ENCODE results near the gene CST5.
"Not testable (repeated sequence)": the region's sequence is repeated elsewhere in the genome, so short reads cannot be mapped to it uniquely, and the experiment has no call there.

CST5 gene, protein sequence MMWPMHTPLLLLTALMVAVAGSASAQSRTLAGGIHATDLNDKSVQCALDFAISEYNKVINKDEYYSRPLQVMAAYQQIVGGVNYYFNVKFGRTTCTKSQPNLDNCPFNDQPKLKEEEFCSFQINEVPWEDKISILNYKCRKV

DNA sequence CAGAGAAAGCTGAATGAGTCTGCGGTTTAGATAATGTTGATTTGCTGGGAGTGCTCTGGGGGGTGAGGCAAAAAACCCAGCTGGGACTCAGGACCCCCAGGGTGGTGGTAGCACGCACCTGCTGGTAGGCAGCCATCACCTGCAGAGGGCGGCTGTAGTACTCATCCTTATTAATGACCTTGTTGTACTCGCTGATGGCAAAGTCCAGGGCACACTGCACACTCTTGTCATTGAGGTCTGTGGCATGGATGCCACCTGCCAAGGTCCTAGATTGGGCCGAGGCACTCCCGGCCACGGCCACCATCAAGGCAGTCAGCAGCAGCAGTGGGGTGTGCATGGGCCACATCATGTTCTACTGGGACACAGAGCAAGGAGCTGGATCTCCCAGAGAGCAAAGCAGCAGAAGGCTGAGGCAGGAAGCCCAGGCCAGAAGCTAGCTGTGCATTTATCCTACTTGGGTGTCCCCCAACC, at the start of gene CST5:
TSS of gene CST5 (minus strand) at position 421 of the 471 bp plus-strand sequence. CDS start at position 349, 72 bp downstream.
- no peak for DNase-seq

DNA sequence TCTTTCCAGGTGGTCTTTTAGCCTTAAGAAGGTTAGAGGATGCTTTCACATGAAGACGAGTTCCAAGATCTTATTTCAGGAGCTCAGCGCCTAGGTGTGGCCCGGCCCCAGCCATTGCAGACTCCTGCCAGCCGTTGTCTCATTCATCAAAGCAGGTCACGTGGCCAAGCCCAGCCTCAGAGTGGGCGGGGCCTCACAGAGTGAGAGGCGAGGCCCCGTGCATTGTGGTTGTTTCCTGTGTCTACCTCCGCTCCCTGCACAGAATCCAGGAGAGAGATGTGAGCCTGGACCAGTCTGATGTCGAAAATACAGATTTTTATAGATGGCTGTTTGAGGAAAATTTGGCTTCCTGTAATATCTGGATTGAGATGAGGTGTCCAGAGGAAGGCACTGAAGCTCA, 49.2 kb upstream of the CST5 start:
- DNase-seq = peak; percentile 20

DNA sequence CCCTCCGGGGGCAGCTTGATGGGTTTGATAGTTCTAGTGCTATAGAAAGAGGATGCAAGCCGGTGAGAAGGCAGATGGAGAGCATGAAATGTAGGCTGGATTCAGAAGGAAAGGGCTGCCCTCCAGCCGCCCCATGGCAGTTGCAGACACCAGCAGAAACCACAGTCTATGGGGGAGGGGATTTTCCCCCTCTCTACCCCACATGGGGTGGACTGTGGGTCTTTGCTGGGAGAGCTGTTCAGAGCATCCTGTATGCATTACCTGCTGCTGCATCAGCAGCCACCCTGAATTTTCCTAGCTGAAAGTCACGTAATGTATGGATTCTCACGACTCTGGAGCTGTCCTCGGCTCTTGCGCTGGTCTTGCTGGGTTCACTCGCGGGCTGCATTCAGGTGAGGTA, 48.8 kb upstream of the CST5 start:
- DNase-seq = no peak

DNA sequence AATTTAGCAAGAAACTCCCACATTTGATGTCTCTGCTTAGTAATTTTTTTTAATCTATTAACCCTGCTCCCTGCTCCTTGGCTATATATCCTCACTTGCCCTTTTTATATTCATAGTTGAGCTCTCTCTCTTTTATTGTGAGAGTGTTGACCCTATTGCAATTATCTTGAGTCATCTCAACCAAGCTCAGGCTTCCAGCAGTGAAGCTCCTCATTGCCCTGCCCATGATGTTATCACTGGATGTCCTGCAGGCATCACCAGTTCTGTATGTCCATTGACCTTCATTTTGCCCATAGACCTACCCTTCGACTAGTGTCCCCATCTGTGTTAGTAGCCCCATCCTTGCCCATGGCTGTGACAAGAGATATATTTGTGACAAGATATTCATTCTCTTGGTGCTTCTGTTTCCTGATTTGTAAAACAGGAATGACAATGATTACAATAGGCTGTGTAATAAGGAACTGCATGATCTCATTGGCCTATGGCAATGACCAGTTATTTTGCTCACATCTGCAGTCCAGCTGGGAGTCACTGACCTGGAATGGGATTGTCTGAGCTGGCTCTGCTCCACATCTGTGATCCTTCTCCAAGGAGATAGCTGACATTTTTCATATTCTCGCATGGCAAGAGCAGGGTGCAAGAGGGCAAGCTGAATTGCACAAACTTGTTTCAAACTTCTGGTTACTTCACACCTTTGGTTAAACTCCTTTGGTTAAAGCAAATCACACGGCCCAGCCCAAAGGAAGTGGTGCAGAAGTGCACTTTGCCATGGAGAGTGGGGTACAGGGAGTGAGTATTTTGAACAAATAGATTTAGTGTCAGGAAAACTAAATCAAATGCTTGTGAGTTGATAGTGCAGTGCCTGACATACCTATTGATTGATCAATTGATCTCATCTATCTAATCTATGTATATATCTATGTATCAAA, 47.7 kb upstream of the CST5 start:
- DNase-seq = no peak

DNA sequence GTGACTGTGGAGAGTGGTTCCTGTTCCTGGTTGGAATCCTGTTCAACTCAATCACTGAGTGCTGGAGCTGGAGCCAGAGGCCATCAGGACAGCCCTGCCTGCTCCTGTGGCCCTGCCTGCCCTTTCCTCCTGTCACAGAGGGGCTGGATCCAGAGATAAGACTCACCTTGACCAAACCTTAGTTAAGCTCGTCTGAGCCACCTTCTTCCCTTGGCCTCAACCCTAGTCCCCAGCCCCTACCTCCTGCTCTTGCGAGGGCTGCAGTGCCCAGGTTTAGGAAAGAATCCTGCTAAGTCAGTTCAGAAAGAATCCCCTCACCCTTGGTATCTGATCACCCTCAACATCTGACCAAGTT, 47.0 kb upstream of the CST5 start:
- DNase-seq = no peak

DNA sequence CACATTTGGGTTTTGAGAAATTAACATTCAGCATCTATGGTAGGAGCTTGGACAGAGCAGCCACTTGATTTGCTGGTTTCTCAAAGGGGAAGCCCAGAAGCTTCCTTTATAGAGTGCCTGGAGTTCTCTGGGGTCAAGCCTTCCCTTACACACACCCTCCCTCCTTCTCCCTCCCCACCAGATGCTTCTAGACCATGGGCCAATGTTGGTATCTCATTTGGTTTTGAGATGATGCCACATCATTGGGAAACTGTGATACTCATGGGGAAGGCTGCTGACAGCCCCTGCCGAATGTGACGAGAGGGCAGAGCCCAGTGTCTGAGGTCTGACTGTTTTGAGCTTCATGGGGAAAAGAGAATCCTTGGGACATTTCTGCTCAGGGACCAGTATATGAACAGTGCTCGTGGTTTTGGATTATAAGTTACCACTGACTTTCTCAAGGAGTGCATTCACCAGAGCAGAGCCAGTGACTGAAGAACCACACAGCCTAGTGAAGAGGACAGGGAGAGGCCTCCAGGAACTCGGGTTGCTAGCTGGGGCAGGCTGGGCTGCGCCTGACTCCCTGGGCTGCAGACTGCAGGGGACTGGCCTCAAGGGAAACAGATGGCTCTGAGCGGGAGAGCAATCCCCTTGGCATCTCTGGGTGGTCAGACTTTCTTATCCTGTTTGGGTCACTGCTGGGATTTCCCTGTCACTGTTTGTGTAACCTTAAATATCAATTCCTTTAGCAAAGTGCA, 46.4 kb upstream of the CST5 start:
- DNase-seq = no peak

DNA sequence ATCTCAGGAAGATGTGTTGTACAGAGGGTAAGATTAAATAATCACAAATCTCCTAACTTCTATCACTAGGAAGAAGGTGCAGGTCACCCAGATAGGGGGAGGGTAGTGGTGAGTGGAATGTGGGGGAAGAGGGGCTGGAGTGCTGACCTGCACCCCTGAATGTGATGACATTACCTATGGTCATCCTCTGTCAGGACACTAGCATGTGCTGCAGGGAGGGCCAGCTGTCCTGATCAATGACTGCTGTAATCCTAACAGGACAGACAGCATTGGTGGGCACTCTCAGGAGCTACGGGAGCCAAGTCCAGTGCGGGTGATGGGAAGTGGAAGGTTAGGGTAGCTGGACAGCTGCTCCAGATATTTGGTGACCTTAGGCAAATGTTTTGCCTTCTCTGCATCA, 45.2 kb upstream of the CST5 start:
- DNase-seq = no peak

DNA sequence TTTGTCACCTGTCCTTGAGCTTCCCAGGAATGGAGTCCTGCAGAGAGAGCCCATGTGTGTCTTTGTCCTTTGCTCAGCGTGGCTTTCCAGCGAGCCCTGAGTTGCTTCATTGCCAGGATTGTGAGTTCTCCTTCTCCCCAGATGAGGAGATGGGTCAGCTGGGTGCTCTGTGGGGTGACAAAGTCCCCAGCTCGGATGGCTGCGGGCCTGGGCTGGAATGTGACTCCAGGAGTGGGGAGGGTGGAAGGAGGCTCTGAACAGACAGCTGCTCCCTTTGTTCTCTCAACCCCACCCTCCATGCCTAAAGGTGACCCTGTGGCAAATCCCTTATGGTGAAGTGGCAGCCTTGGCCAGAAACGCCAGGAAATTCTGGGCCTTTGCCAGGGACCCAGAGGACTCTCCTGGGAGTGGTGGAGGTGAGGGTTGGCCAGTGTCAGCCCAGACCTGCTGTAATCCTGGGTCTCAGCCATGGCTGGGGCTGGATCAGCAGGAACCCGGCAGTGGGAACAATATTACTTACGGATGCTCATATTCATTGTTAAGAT, 44.4 kb upstream of the CST5 start:
- DNase-seq = no peak

DNA sequence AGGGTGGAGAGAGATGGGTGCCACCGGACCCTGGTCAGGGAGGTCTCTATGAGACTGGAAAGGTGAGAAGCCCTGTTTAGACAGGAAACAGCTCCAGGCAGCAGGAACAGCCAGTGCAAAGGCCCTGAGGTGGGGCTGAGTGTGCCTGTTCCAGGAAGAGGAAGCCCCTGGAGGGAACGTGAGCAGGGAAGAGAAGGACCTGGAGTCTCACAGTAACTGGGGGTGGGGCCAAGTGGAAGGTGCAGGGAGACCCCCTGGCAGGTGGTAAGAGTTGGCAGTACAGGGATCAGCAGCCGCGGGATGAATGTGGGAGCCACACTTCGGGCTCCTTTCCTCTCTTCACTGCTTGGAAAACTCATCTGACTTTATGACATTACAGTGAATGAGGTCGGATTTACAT, 43.8 kb upstream of the CST5 start:
- no peak for DNase-seq

DNA sequence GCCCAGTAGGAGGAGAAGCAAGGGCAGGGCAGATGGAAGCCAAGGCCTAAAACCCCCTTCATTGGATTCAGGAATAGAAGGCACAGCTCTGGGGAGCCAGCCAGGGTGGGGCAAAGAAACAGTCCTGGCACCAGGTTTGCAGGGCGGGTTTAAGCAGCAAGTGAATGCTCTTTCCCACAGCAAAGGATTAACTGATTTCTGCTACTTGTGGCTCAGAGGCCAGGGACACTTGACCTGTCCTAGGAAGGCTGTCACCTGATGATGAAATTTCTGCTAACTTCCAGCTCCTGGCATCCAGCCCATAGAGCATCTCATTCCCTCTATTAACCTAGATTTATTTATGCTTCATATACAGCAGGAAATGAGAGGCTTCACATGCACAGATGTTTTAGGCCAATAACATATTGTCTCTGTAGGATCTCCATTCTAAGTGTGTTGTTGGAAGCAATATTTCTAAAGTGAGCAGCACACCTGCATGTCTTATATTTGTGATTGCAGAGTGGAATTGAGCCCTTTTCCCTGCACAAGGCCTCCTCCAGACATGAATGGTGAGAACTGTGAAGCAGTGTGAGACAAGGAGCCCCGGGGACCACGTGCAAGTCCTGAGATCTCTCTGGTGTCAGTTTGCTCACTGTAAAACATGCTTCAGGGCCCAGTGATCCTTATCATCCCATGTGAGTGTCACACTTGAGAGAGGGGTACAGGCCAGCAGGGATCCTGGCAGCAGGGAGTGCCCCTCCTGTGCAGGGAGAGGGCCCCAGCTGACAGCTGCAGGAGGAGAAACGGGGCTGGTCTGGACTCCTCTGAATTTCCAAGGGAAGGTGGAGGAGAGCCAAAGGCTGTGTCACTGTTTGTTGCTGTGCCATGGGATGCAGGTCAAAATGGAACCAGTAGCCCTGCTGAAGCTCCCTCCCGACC, 41.1 kb upstream of the CST5 start:
- no peak for DNase-seq

DNA sequence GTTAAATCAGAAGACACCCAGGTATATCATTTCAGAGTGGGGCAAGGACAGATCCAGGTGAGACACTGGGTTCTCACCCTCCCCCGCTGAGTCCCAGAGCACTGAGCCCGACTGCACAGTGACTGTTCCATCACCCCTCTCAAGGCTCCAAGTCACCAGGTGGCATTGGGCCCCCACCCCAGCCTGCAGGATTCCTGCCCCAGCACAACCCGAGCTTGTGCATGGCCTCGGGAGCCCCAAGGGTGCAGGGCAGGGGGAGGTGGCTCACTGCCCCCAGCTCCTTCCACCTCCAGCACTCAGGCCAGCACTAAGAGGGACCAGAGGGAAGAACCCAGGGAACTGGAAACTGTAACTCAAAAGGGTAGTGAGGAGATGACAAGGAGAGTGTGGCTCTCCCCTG, 39.3 kb upstream of the CST5 start:
- DNase-seq = no peak

DNA sequence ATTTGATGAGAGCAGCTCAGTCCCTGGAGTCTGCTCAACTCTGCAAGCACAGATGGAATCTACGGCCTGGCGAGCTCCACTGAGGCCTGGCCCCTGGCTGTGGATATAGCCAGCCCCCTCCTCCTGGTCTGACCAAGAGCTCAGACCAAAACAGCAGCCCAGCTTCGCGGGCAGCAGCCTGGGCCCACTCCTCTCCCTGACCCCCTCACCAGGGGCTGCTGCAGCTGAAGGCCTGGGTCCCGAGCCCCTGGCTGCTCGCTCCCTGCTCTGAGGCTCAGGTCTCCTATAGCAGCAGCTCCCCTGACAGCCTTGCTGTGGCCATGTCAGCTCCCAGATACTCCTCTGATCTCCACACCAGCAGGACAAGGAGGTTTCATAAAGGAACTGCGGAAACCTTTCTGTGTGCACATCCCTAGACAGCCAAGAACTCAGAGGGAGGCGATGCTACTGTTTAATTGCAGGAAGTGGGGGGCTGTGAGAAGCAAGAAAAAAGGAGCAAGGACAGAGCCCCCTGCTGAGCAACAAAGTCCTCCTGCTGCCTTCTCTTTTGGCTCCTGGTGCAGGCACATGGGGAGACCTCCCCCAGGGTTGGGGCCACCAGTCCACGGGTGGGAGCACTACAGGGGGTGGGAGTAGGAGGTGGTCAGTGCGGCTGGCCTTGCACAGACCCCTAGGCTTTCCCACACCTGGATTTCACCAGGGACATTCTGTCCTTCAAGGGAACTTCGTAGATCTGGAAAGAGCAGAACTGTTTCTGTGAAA, 38.7 kb upstream of the CST5 start:
- no peak for DNase-seq

DNA sequence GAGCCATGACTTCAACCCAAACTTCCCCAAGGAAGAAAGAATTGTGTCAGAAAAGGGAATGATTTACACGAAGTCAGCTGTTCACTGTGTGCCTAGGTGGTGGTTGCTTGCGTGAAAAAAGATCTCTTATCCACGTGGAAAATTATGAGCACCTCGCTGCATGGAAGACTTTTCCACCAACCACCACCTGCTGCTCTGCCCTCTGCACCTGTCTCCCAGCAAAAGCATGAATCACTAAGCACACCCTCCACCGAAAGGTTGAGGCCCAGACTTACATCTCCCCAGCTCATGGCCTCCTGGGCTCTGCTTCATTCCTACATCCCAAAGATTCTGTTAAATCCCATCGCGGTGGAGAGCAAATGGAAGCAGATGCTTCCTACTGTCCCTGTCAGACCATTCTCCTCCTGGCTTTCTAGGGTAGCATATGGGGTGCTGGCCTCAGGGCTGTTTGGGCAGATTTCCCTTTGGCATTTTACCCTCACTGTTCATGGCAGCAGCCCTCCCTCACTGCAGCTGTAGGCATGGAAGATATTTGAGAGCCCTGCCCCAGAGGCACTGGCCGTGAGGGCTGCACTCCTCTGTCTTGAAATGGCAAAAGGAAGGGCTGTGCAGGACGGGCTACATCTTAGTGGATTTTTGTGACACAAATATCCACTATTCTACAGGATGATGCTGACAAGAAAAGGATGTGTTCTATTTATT, 37.6 kb upstream of the CST5 start:
- DNase-seq = no peak

DNA sequence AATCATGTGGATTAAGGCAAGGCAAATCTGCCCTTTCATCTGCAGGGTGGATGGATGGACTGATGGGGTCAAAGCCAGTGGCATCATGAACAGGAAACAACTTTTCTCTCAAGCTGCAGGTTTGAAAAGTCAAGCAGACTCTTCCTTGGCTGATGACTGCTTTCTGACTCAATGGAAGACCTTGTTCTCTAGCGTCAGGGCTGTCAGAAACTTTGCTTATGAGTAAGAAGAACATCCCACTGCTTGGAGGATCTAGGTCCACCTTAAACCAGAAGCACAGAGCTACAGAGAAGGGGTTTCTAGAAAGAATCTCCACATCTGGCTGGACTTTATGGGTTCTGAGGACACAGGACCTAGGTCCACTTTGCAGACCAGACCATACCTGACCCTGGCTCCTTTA, 36.3 kb upstream of the CST5 start:
- no peak for DNase-seq

DNA sequence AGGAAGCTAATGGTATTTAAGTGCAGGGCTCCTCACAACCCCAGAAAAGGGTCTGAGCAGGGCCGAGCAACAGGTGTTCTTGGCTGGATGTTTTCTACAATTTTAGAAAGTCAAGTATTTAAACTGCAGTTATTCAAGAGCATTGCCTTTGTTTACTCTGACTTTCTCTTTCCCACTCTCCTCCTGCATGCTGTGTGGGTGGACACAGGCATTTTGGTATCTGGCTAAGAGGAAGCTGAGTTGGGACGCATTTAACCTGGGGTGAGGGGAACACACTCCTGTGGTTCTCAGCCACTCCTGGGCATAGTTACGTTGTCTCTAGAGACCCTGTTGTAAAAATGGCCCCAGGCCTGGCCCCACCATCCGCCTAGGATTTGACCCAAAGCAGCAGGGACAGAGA, 34.9 kb upstream of the CST5 start:
- not testable (repeated sequence) for DNase-seq

DNA sequence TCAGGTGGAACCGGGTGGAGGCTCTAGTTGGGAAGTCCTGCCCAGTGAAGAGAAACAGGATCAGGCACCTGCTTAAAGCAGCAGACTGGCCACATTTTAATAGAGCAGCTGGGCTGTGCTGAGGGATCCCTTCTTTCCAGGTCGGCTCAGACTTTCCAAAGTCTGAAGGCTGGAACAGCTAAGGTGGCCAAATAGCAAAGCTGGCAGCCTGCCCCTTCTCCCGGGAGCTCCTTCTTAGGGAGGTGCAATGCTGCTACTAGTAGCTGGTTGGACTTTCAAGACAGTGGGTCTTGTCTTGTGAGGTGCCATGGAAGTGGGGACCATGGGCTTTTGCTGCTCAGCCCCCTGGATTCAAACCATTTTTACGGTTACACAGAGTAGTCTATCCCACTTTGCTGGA, 30.7 kb upstream of the CST5 start:
- no peak for DNase-seq

DNA sequence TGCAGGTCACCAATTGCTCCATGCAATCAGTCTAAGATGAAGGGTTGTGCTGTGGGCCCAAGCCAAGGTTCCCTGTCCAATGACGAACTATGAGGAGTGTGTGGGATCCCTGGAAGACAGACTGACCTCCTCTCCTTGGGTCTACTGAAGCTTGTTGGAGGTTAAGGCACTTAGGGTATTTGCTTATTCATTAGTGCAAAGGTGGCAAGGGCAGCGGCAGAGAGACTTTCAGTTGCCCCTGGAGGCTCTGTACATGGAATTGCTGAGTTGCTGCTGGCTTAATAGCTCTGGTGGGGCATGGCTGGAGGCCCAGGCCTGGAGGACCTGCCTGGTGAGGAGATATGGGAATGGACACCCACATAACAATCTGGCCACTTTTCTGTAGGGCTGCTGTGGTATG, 29.8 kb upstream of the CST5 start:
- no peak for DNase-seq

DNA sequence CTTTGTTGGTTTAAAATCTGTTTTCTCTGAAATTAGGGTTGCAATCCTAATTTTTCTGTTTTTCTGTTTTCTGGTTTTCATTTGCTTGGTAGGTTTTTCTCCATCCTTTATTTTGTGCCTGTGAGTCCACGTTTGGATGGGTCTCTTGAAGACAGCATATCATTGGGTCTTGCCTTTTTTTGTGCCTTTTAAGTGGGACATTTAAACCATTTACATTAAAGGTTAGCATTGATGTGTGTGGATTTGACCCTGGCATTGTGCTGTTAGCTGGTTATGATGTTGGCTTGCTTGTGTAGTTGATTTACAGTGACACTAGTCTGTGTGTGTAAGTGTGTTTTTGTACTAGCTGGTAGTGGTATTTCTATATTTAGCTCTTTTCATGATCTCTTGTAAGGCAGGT, 28.0 kb upstream of the CST5 start:
- no peak for DNase-seq

DNA sequence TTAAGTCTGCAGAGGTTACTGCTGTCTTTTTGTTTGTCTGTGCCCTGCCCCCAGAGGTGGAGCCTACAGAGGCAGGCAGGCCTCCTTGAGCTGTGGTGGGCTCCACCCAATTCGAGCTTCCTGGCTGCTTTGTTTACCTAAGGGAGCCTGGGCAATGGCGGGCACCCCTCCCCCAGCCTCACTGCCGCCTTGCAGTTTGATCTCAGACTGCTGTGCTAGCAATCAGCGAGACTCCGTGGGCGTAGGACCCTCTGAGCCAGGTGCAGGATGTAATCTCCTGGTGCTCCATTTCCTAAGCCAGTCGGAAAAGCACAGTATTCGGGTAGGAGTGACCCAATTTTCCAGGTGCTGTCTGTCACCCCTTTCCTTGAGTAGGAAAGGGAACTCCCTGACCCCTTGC, 22.8 kb upstream of the CST5 start:
- not testable (repeated sequence) for DNase-seq

DNA sequence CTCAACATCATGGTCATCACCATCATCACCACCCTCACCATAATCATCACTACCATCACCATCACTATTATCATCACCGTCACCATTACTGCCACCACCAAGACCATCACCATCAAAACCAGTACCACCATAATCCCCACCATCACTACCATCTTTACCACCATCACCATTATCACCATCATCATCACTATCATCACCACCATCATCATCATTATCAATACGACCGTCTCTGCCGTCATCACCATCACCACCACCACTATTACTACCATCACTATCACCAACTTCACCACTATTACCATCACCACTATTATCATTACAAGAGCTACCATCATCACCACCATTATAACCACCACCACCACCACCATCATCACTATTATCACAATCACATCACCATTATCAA, 11.3 kb upstream of the CST5 start:
- DNase-seq = not testable (repeated sequence)

DNA sequence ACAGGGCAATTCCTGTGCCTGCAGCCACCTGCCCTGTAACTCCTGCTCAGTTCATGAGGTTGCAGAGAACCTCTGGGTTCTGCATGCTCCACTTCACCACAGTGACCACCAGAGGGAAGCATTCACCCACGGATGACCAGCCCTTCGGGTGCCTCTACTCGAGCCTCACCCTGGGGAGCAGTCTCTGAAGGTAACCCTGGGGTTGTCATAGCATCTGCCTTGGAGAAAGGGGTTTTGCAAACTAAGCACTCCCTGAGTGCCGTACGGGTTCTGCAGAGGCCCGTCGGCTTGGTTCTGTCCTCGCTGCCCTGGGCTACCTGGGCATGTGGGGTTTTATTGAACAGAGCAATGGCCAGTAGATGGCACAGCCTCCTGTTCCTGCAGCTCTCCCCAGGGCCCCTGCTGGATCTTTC, 10.2 kb upstream of the CST5 start:
- peak; percentile 76 for DNase-seq

Data from RPMI8226 (cell line).